ENCODE measurements around the gene NRAP.

The NRAP gene

DNA sequence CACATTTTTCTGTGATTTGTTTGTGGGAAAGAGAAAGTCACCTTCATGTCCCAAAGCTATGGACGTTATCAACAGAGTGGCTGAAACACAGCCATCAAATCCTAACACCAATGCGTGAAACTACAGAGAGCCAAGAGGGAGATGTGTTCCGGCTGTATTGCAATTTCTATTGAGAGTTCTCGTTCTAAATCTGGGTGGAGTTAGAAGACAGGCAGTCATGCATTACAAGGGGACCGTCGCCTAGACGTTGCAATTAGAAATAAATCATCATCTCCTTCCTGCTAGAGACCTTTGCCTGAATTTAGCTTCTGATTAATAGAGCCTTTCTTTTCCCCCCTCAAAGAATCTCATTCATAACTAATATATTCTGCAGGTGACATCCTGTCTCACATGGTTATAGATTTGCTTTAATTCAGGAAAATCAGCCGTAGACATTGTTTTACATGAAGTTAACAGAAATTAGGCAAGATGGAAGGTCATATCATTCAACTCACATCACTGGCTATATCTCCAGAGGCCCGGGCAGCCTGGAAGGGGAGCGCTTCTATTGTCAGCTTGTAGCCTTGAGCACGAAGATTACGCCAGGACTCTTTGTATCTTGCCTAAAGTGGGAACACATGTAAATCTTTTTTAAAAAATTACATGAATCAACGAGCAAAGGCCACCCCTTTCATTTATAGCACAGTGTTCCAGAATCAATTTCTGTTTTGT, 58.4 kb downstream of the NRAP start:
- DNase-seq (ENCODE audit: low spot score): no peak

DNA sequence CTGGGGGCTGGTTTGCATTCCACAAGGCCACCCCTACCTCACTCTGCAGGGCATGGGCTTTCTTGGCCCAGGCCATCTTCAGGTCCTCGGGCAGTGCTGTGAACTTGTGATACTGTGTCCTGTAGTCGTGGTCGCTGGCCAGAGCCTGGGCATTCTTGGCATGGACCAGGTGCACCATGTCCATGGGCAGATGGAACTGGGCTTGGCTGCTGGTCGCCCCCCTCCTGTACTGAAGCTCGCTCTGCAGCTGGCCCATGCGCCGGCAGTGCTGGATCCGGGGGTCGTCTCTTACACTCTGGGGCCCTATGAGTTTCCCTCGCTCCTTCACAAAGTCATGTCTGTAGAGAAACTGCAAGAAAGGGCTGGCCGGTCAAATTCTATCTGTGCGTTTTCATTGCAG, 59.3 kb downstream of the NRAP start:
- DNase-seq (ENCODE audit: low spot score): no peak

DNA sequence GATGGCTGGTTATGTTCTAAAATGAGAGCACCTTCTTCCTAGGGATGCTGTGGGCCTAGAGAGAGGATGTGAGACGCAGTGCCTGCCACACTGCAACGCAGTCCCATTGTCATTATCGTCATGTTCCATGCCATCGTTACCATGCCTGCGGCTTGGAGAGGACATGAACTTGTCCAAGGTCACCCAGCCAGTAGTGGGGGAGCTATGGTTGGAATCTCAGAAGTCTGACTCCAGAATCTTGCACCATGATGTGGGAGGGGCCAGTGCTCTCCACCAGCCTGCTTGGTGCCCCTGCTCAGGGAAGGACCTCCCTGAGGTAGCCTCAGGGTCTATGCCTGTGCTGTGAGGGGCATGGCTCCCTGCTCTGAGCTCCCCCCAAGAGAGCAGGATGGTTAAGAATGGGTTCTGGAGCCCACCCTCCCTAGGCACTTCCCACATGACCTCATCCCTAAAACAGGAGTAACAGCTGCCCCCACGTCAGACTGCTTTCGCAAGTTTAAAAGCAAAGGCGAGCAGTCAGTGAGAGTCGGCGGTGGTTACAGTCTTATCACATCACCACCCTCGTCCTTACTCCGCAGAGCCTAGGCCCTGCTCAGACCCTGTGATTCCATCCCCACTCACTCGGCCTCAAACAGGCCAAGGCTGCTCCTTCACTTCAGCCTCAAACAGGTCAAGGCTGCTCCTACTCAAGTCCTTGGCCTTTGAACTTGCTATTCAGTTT, 60.6 kb downstream of the NRAP start:
- no peak for DNase-seq (ENCODE audit: low spot score)

DNA sequence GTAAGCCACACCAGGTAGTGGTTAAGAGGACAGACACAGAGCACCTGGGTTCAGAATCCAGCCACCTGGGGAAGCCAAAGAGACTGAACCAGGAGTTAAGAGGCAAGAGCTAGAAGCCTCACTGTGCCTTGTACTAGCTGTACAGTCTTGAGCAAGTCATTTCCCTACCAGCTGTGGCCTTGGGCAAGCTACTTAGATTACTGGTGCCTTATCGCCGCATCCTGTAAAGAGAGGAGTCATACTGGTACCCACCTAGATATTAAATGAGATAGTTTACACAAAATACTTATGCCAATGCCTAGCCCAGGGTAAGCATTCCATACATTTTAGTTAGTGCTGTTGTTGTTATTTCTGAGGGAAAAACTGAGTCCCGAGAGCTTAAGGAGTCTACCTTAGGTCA, 63.3 kb downstream of the NRAP start:
- DNase-seq (ENCODE audit: low spot score): no peak

DNA sequence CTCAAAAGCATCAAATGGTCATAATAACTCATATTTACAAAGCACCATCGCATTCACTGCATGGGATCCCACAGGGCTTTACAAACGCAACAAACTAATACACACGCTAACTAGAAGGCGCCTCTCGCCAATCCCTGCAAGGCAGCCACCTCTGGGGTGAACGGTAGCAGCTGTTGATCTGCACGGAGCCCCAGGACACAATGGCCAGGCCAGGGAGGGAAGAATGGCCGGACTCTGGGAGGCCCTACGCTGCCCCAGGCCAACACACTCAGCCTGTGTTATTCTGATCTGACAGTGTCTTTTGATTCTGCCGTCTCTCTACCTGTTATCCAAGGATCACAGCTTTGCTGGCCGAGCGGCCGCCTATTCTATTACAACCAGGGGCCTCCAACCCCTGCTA, 69.2 kb downstream of the NRAP start:
- DNase-seq (ENCODE audit: low spot score): no peak

DNA sequence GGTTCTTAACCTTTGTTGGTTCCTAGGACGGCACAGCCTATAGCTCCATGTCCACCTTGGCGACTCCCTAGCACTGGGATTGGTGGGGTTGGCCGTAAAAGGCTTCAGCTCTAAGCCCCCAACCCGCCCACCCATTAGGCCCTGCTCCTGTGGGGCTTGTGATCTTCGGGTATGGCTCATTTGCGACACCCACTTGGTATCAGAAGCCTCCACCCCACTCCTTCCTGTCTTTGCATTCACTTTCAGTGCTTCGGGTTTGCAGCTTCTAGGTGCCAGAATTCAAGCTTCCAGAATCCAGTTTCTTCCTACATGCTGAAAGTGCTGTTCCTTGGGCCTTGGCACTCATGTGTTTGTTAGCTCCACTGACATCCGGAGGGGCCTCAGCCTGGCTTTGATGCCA, 71.5 kb downstream of the NRAP start:
- no peak for DNase-seq (ENCODE audit: low spot score)

DNA sequence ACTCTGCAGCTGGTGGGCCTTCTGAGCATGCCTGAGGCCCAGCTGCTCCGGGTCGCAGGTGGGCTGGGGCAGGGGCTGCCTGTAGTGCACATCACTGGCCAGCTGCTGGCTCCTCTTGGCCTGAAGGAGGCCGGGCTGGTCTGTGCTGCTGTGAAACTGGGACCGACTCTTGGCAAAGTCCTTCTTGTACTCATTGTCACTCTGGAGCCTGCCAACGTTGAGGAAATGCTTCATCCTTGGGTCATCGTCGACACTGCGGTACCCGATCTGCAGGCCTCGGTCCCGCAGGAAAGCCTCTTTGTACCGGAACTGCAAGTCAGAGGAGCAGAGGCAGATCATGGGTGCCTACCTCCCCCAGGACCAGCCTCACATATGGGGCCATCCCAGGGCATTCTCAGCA, 73.3 kb downstream of the NRAP start:
- DNase-seq (ENCODE audit: low spot score): no peak

DNA sequence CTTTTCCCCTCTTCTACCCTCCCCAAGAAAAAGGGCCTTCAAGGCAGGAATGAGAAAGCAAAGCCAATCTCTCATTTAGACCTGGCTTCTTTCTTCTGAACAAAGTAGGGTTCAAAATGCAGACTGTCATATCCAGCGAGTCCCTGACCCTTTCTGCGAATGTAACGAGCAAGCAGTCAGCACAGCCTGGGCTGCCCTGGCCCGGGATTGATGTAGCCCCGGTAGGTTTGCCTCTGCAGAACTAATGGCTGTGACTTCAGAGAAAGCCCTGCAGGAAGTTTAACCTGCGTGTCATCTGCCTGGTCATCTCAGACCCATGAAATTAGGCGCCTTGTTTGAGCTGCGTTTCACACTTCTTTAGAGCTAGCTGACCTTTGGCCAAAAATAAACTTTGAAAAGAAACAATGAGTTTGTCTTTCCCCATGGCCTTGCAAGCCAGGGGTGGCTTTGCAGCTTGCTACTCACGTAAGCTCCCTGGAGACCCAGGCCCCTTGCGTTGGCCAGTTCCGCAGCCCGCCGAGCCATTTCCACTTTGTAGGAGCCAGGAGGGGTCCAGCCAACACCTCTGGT, 74.6 kb downstream of the NRAP start:
- DNase-seq (ENCODE audit: low spot score): no peak

DNA sequence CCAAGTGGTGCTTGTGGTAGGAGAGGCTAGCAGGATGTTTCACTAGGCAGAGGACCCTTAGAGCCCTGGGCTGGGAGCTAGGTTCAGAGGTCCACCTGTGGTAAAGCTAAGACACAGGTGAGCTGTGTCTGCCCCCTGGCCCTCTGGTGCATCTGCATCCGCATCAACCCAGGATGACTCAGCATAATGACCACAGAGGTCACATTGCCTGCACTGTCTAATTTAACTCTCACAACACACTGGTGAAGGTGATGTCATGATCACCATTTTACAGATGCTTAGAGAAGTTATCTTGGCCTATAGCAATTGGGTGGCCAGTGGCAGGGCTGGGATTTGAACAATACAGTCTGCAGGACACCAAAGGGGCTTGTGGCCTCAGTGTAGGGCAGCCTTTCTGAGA, 77.9 kb downstream of the NRAP start:
- peak; percentile 2 for DNase-seq (ENCODE audit: low spot score)

DNA sequence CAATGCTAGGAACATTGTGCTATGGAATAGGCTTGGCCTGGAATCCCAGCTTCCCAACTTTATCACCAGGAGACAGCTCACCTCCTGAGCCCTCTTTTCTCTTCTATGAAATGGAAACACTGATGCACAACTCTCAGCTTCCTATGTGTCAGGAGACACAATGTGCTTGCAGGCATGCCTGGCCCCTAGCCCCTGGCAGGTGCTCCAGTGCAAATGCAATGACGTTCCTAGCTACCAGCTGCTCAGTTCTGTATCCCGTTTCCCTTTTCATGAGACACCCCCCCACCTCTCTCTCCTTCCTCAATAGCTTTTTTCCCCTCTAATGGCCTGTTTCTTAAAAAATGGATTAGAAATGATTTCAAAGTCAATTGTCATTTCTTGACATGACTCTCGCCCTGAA, 80.3 kb downstream of the NRAP start:
- no peak for DNase-seq (ENCODE audit: low spot score)

DNA sequence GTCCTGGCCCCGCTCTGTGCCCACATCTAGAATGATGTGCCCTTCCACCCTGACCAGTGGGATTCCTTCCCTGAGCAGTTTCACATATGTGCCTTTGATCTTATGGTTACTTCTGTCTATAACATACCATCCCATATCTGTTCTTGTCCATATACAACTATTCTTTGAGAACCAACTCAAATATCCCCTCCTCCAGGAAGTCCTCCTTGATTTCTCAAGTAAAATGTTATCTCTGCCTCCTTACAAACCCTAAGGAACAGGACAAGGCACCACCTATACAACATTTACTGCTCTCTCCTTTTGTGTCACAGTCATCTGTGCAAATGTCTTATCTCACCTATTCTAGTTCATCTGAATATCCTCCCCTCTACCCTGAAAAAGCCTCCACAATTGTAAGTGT, 82.7 kb downstream of the NRAP start:
- DNase-seq (ENCODE audit: low spot score): no peak

DNA sequence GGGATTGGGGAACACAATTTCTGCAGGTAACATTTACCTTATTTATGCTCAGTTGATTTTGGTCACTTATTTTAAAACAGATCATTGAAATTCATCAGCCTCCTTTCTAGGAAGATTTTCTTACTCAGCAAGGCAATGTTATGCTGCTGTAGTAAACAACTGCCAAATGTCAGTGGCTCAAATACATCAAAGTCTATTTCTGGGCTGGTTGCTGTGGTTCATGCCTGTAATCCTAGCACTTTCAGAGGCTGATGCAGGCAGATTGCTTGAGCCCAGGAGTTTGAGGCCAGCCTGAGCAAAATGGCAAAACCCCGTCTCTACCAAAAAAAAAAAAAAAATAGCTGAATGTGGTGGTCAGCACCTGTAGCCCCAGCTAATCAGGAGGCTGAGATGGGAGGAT, 85.1 kb downstream of the NRAP start:
- no peak for DNase-seq (ENCODE audit: low spot score)

DNA sequence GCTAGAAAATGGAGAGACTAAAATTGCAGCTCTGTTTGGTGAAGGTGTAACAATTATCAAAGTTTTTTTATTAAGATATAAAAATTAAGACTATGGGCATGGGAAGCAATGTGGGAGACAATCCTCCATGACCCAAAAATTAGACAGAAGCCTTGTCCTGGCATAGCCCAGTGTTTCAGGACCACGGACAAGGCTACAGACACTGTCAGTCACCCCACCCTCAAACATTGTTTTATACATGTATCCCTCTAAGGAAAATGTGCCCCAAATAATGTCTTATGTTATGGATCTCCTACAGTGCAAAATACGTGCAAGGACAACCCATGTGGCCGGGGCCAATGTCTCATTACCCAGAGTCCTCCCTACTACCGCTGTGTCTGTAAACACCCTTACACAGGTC, 87.0 kb downstream of the NRAP start:
- peak; percentile 43 for DNase-seq (ENCODE audit: low spot score)

DNA sequence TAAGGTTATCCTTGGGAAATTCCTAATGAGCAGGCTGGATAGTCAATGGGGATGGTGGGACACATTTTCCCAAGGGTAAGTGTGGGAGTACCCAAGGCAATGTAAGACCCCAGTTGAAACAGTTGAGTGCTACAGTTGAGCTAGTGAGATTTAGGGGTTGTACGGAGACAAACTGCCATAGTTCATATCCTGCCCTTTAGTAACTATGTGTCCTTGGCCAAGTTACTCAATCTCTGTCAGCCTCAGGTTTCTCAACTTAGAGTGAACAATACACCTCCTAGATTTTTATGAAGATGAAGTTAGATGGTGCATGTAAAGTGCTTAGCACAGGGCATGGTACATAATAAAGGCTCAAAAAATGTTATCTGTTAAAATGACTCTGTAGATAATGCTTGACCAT, 90.5 kb downstream of the NRAP start:
- DNase-seq (ENCODE audit: low spot score): no peak

DNA sequence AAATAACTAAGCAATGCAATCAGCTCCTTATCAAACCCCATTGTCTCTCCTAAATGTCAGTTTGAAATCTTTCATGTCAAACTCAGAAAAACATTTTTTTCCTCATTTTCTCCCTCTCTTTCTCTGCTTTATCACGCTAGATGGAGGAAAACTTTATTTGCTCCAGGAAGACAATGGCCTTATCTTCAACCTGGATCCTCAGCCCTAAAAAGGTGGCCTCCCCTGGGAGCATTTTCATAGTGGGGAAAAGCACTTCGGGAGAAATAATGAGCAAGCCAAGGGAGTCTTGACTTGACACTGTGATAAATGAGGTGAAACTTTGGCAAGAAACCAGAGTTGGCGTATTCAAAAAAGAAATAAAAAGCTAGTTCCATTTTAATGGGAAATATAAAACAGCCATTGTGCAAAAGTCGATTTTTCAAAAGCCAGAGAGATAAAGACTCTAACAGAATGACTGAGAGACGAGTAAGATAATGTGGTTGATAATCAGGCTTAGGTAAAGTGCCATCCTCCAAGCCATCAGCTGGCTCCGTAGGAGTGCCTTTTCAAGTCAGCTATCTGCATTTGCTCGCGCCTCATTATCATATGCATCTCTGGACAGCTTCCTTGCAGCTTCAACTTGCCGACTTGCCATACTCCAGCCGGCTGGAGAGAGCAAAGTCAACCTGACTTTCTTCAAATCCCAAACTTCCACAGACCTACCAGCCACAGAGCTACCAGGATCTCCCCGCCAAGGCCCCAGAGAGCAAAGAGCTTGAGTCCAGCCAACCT, 91.1 kb downstream of the NRAP start:
- no peak for DNase-seq (ENCODE audit: low spot score)

DNA sequence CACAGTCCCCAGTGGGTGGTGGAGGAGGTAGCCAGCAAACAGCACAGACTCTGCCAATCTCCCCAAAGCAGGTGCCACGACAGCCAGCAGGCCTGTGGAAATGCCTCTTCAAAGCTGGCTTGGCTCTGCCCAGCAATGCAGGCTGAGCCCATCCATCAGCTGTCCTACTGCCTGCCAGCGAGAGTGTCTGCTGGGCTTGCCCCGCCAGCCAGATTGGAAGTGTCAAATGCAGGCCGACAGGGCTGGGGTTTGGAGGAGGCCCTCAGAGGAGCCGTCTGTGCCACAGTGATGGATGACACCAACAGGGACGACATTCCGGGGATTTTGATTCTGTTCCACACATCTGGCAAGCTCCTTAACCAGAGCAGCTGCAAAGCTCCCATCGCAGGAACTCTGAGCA, 94.3 kb downstream of the NRAP start:
- no peak for DNase-seq (ENCODE audit: low spot score)

DNA sequence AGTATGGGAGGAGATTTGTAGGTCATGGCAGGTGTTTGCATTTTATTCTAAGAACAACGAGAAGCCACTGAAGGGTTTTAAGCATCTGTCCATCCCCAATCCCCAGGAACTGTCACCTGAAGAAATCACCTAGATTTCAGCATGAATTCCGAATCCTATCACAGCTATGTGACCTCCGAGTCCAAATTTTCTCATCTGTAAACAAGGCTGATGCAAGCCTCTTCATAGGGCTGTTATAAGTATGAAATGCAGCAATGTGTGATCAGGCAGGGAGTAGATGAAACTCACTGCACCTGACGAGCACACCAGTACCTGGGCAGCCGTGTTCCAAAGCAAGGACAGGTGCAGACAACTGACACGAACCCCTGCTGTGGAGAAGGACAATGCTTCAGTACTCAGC, 97.0 kb downstream of the NRAP start:
- no peak for DNase-seq (ENCODE audit: low spot score)

DNA sequence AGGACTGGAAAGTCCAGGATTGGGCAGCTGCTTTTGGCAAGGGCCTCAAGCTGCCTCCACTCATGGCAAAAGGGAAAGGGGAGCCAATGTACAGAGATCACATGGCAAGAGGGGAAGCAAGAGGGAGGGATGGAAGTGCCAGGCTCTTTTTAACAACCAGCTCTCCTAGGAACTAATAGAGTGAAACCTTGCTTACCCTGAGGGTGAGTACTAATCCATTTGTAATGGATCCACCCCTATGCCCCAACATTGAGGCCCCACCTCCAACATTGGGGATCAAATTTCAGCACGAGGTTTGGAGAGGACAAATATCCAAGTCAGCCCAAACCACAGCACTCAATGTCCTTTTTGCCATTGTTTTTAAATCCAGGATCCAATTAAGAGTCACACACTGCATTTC, 98.5 kb downstream of the NRAP start:
- no peak for DNase-seq (ENCODE audit: low spot score)

DNA sequence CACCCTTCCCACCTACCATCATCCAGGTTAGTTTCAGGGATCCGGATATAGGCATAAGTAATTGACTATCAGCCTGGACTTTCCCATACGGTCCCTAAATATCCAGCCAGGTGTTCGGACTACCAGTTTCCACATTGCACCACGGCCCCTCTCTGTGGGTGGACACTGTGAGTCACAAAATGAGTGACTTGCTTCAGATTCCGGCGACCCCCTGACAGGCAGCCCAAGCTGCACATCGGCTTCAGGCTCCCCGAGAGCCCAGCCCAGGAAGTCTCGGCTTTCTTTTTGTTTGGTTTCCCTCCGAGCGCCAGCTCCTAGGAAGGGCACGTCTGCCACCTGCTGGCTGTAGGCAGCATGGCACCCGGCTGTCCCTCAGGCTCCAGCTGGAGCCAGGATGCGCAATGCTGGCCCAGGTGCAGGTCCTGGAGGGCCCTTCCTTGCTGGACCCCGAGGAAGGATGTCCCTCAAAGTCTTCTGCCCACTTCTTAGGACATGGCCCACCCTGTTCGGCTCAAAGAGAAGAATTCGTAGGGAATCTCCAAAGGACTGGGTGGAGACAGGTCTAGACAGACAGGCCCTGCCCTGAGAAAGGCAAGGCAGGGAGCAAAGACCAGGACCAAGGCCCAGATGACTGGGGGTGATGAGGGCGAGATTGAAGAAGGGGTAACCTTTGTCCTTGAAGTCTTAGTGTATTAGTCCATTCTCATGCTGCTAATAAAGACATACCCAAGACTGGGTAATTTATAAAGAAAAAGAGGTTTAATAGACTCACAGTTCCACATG, 100.3 kb downstream of the NRAP start:
- peak; percentile 66 for DNase-seq (ENCODE audit: low spot score)

DNA sequence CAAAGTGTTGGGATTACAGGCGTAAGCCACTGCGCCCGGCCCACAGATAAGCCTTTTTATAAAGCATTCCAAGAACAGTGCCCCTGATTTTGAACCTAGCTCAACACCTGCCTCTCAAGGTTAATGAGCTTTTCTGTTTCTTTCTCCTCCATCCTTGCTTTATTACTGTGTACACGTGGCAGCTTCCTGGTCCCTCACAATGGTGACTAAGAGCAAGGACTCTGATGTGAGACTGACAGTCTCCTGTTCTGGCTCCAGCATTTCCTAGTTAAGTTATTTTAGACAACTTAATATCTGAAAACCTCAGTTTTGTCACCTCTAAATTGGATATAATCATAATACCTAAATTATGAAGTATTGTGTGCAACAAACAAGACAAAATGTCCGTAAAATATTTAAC, 101.1 kb downstream of the NRAP start:
- DNase-seq (ENCODE audit: low spot score): no peak

DNA sequence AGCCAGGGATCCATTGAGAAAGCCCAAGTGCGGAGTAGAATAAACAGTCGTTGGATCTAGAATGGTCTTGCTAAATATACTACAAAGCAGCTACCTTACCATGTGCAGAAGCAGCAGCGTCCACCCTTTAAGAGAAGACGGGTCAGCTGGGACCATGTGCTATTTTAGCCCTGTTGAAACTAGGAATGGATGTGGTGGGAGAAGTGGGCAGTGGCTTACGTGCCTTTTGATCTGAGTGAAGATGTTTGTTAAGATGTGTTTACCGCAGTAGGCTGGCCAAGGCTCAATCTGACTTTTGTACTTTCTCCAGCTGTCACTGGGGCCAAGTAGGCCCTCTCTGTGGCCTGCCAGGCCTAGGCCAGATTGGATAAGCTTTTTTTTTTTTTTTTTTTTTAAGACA, 101.8 kb downstream of the NRAP start:
- DNase-seq (ENCODE audit: low spot score): no peak

DNA sequence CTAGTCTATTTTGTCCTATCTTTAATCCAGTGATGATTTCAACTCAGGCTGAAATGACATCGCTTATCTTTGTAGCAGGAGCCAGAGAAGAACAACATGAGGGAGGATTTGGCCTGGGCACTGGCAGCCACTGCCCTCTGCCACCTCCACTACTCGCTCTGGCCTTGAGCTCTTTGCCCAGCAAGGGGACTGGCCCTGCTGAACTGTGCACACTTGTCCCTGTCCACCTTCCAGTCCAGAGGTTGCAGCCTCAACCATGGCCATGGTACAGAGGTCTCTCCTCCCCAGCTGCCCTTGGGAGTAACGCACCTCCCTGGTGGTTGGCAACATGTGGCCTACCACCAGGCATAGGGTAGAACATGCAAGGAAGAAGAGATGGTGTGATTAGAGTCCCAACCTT, 102.6 kb downstream of the NRAP start:
- DNase-seq (ENCODE audit: low spot score): no peak

Data from RKO (cell line).